A549 treated with AZD2906 at 1 μM for 4 hours (cell line): ENCODE measurements around the gene PDXP. TPM values are rescaled to one million over a fixed set of nuclear protein-coding genes. Genes with fewer than 3 reads are reported as not detected.

Source experiments
- total RNA-seq: library from RNA; stranded (reverse); fragments of 200-300 nt; extraction: Qiagen RNA extraction; gene quantifications from 5 replicates; pipeline ENCODE4 v1.2.3, GENCODE V29; 2022

The PDXP gene
- total RNA-seq: 12.2 to 17.5 TPM (median 15.7 TPM) in 5 replicates

DNA sequence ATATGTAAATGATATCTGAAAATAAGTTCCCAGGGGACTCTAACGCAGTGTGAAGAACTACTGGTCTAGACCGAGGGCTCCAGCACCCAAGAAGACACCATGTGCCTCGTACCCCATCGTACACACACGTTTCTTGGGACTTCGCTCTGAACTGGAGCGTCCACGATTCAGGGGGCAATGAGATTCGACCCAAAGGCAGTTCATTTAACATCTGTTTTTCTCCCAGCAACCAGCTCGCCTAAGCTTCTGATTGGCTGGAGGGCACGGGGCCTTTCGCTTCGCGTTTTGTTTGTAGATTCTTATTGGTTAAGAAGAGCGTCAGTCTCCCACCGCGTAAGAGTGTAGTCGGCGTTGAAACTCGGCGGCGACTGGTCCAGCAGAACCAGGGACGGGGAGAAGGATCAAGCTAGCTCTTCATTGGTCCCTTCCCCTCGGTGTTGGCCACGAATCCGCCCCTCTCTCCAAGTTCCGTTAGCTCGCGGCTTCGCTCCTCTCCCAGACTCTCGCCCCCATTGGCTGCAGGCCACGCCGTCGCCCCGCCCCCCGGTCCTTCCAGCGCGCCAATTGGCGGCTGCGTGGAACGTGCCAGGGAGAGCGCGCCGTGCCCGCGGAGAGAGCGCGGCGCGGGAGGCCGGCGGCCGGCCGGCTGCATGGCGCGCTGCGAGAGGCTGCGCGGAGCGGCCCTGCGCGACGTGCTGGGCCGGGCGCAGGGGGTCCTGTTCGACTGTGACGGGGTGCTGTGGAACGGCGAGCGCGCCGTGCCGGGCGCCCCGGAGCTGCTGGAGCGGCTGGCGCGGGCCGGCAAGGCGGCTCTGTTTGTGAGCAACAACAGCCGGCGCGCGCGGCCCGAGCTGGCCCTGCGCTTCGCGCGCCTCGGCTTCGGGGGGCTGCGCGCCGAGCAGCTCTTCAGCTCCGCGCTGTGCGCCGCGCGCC, at the start of gene PDXP:
Gene PDXP (plus strand): TSS at position 591 of the 933 bp plus-strand sequence. CDS start 60 bp downstream, at position 651.

DNA sequence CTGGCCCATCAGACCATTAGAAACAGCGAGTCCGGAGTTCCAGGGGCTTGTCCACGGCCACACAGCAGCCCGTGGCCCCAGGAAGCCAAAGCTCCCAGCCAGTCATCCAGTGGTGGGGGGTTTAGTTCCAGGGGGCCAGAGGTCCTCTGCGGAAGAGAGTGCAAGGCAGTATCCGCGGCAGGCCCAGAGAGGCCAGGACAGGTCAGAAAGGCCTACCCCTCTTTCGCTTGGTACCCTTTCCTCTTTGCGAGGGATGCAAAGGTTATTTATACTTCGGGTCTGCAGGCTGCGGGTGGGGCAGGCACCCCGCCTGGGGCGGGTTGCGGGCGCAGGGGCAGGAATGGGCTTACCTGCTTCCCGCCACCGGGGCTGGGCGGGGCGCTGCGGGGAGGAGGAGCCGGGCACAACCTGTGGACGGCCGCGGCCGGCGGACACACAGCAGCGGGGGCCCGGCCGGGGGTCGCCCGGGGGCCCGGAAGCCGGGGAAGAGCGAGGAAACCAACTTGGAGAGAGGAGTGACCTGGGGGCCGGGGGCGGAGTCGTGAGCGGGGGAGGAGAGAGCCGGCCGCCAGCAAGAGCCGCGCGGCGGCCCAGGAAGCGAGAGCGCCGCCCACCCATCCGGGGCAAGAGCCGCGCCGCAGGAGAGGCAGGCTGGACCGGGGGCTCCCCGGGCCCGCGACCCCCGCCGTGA, 19.3 kb upstream of the PDXP start, which contains the start of gene SH3BP1:
Gene SH3BP1 (plus strand): TSS at position 600 of the 691 bp plus-strand sequence. CDS start 119 bp downstream, outside the sequence.

DNA sequence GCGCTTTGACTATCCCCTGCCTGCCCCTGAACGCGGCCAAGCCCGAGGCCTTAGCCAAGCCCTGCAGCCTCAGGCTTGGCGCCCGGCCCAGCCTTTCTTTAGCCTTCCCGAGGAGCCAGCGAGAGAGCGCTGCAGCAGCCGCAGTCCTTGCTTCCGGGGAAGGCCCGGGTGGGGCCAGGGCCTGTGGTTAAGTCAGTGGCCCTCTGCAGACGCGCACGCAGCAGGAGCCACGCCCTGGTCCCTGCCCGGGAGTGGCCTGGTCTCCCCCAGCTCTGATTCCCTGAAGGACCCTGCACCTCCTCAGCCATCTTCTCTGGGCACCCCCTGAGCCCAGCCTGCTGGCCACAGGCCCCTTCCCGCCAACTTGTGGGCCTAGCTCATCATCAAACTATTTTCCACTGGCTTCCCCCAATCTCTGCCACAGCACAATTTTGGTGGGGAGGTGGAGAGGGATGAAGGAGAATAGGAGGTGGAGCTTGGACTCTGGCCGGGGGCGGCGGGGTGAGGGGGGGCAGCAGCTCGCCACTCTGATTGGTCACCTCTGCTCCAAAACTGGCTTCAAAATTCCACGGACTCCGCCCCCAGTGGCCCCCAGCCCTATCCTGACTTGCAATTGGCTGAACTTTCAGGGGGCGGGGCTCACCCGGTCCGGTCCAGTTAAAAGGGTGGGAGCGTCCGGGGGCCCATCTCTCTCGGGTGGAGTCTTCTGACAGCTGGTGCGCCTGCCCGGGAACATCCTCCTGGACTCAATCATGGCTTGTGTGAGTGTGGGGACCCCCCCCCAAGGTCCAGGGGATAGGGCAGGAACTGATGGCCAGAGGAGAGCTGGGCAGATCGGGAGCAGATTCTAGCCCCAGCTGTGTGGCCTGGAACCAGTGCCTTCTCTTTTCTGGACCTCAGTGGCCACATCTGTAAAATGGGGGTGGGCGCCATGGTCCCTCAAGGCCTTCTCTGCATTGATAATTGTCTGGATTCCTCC, 16.7 kb downstream of the PDXP start, which contains the start of gene LGALS1:
Gene LGALS1 (plus strand): TSS at position 686 of the 979 bp plus-strand sequence. CDS start 67 bp downstream, at position 753.

GRCh38 chr22:37686002-37686982, 27.8 kb downstream of the PDXP start, which contains the start of gene NOL12:
NOL12 (plus strand) TSS chr22:37686343; CDS start chr22:37686393, 50 bp downstream.

GRCh38 chr22:37696657-37697537, 38.4 kb downstream of the PDXP start, which contains the start of gene TRIOBP:
TRIOBP (plus strand) TSS chr22:37697048; CDS start chr22:37701366, 4,318 bp downstream.

Other genes with a start within 250 kb of the PDXP start
- gene ELFN2, start 231.2 kb upstream of the PDXP start, total RNA-seq: 5.0 to 6.7 TPM (median 5.6 TPM) in 5 replicates
- 0.70 to 1.7 TPM (median 1.4 TPM) in 5 replicates for gene MFNG, start 172.3 kb upstream of the PDXP start, total RNA-seq
- 23.3 to 32.2 TPM (median 31.4 TPM) in 5 replicates for gene CARD10, start 139.3 kb upstream of the PDXP start, total RNA-seq
- gene CDC42EP1, start 98.2 kb upstream of the PDXP start, total RNA-seq: 22.8 to 32.8 TPM (median 31.6 TPM) in 5 replicates
- 0.16 to 0.30 TPM (median 0.19 TPM) in 4 of 5 replicates, not detected in the other for gene LGALS2, start 78.6 kb upstream of the PDXP start, total RNA-seq
- gene GGA1, start 49.9 kb upstream of the PDXP start, total RNA-seq: 17.7 to 23.1 TPM (median 20.7 TPM) in 5 replicates
- gene SH3BP1, start 19.1 kb upstream of the PDXP start, total RNA-seq: 1.0 to 2.0 TPM (median 1.6 TPM) in 5 replicates
- gene LGALS1, start 16.9 kb downstream of the PDXP start, total RNA-seq: 1,265 to 1,421 TPM (median 1,365 TPM) in 5 replicates
- gene NOL12, start 27.6 kb downstream of the PDXP start, total RNA-seq: 24.4 to 29.5 TPM (median 27.5 TPM) in 5 replicates
- 30.0 to 40.5 TPM (median 37.3 TPM) in 5 replicates for gene TRIOBP, start 38.3 kb downstream of the PDXP start, total RNA-seq
- 3.5 to 4.2 TPM (median 3.8 TPM) in 5 replicates for gene GCAT, start 149.2 kb downstream of the PDXP start, total RNA-seq
- 0.08 TPM in 1 of 5 replicates, not detected in the others for gene GALR3, start 164.7 kb downstream of the PDXP start, total RNA-seq
- gene ANKRD54, start 185.6 kb downstream of the PDXP start, total RNA-seq: 18.3 to 23.9 TPM (median 23.5 TPM) in 5 replicates
- 257 to 285 TPM (median 270 TPM) in 5 replicates for gene EIF3L, start 190.7 kb downstream of the PDXP start, total RNA-seq
- gene MICALL1, start 247.6 kb downstream of the PDXP start, total RNA-seq: 18.5 to 20.8 TPM (median 19.9 TPM) in 5 replicates